HG03520 (cell line): ENCODE data around the gene FAM72D.
"Not testable (repeated sequence)": the region's sequence is repeated elsewhere in the genome, so short reads cannot be mapped to it uniquely, and the experiment has no call there.

Experiments
- ATAC-seq: cut with Tn5 transposase; IDR thresholded peaks from one replicate; pipeline ENCODE4 v1.9.1; 2021; ENCODE audit warnings: mild to moderate bottlenecking, moderate library complexity; ENCODE audit not compliant: unreplicated experiment

The FAM72D gene

DNA sequence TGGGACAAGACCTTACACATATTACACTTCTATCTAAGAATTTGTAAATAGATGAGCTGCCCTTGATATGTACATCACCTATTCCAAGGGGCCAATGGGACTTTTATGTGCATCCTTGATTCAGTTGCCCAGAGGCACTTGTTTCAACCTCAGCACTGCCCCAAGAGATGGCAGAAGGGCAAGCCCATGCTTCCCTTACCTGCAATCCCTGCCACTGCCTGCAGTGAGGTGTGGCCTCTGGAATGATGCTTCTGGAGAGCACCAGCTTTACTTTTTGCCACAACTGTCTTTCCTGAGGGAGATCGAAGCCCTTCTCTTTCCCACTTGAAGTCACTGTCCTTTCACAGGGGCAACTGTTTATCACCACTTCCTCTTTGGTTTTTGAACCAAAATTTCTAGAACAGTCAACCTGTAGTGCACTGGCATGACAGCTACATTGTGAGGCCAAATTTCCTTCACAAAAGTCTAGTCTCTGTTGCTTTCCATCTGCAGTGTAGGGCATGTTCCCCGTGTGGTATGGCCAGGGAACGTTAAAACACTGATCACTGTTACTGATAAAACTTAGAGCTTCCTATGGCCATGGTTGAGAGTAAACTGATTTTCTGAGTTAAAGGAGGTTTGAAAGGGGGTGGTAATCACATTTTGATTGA, 48.6 kb downstream of the FAM72D start:
- ATAC-seq = not testable (repeated sequence)

DNA sequence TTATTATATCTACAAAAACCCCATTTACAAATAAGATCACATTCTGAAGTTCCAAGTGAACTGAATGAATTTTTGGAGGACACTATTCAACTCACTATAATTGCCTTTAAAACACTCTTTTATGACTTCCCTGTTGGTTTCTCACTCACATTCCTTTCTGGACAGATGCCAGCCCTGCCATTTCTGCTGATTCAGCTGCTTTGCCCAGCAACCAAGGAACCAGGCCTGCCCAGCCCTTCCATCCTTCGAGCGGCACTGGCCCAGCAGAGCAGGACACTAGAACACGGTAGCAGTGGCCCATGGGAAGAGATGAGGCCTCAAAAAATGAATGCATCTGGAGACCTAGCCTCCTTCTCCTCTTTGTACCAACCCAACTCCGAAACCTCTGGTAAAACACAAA, 50.5 kb downstream of the FAM72D start:
- ATAC-seq = not testable (repeated sequence)

GRCh38 chr1:145147172-145147571, 51.4 kb downstream of the FAM72D start:
- ATAC-seq = not testable (repeated sequence)

GRCh38 chr1:145155421-145155820, 59.6 kb downstream of the FAM72D start:
- not testable (repeated sequence) for ATAC-seq

- ATAC-seq = not testable (repeated sequence)
These were observed 60.1 kb downstream of the FAM72D start for GRCh38 chr1:145155873-145156272.

DNA sequence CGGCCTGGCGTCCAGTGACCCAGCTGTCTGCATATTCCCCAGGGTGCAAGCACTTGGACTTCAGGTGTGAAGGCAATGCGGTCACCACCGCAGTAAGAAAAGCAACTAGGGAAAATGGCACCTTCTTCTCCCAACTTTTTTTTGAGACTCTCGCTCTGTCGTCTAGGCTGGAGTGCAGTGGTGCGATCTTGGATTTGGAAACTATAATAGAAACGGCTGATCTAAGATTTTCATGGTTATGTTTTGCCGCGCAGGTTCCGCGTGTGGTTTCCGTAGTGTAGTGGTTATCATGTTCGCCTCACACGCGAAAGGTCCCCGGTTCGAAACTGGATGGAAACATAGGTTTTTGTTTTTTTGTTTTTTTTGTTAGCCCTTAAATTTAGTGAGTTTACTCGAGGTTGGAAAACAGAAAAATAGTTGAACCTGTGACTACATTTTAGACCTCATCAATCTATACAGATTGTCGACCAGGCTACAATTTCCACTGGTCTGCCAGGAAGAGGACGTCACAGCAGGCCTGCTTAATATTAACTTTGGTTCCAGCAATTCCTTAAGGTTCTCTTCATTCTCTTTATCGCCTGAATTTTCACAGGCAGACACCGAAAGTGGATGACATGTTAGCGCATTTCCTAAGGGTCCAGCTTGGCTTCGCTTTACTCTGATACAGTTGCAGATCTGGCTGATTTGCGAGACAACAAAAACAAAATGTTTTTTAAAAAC, 61.3 kb downstream of the FAM72D start:
- not testable (repeated sequence) for ATAC-seq

GRCh38 chr1:145157715-145158114, 61.9 kb downstream of the FAM72D start:
- ATAC-seq = not testable (repeated sequence)

GRCh38 chr1:145161046-145161752, 65.4 kb downstream of the FAM72D start:
- ATAC-seq = peak; percentile 68
